Fibroblast of mammary gland (primary cell): Measurements from ENCODE around the gene SLC4A2.

Source experiments
- DNase-seq: peaks from one replicate; pipeline ENCODE4 v3.0.0-alpha.2; 2010; ENCODE audit warnings: low read depth
- H3K4me3 ChIP-seq: 2 replicates; pipeline ENCODE4 v1.5.1; 2011; ENCODE audit warnings: low read depth, mild to moderate bottlenecking, low read length, moderate library complexity; ENCODE audit not compliant: control insufficient read depth
- CTCF ChIP-seq: conservative IDR thresholded peaks from 2 replicates; pipeline ENCODE4 v1.5.1; 2011; ENCODE audit warnings: low read depth, low read length, inconsistent platforms; ENCODE audit not compliant: control insufficient read depth, insufficient read depth

The SLC4A2 gene

GRCh38 chr7:151013356-151013732 lies 46.0 kb upstream of the SLC4A2 start:
- no peak for DNase-seq
- no peak for TF ChIP-seq CTCF
- H3K4me3 ChIP-seq: peak overlapping the region; percentile 36

GRCh38 chr7:151013733-151014497 lies 45.5 kb upstream of the SLC4A2 start:
- DNase-seq: peak; percentile 67
- H3K4me3 ChIP-seq: peak overlapping the region; percentile 36
- no peak for TF ChIP-seq CTCF

- H3K4me3 ChIP-seq: no peak overlapping the region
- no peak for TF ChIP-seq CTCF
- DNase-seq: peak; percentile 36
Observed at GRCh38 chr7:151014950-151015349, 44.4 kb upstream of the SLC4A2 start.

GRCh38 chr7:151015967-151016366 lies 43.4 kb upstream of the SLC4A2 start:
- TF ChIP-seq CTCF: no peak
- no peak overlapping the region for H3K4me3 ChIP-seq
- DNase-seq: no peak

- no peak overlapping the region for H3K4me3 ChIP-seq
- no peak for TF ChIP-seq CTCF
- no peak for DNase-seq
Observed at GRCh38 chr7:151016505-151016904, 42.9 kb upstream of the SLC4A2 start.

- no peak for TF ChIP-seq CTCF
- no peak for DNase-seq
- H3K4me3 ChIP-seq: no peak overlapping the region
Observed at GRCh38 chr7:151016942-151017341, 42.4 kb upstream of the SLC4A2 start.

GRCh38 chr7:151017370-151017952 lies 41.9 kb upstream of the SLC4A2 start:
- DNase-seq: no peak
- no peak for TF ChIP-seq CTCF
- H3K4me3 ChIP-seq: no peak overlapping the region
